ENCODE results near the gene ZFP64.

DNA sequence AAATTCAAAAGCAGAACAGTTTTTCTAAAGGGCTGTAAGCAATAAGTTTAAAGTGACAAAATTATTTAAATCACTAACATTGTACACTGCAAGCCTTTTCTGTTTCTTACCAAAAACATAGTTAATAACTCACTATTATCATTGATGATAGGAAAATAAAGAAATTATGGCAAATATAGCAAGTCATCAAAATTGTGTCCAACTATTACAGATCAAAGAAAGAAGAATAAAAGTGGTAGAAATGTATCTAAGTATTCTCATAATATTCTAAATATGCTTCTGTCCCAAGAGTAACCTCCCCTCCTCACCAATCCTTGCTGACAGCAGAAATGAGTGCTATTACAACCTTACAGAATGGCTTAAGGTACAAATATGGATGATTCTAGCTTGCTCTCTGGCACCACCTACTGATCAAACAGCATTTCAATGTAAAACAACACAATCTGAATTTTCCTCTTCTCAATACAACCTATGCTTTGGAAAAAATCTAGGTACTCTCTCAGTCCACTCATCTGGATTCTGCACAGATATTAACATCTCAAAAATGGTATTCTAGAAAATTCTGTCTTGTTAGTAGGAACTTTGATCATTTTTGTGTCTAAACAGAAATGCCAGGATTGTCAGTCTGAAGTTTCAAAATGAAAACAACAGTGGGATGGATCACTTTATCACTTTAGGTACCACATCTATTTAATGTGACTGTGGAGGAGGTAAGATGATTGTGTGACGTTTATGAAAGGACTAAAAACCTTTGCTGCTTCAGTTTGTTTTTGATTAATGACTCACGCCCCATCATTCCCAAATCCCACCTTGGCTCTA lies 40.9 kb downstream of the ZFP64 start:
- TF ChIP-seq, protein P1, sequence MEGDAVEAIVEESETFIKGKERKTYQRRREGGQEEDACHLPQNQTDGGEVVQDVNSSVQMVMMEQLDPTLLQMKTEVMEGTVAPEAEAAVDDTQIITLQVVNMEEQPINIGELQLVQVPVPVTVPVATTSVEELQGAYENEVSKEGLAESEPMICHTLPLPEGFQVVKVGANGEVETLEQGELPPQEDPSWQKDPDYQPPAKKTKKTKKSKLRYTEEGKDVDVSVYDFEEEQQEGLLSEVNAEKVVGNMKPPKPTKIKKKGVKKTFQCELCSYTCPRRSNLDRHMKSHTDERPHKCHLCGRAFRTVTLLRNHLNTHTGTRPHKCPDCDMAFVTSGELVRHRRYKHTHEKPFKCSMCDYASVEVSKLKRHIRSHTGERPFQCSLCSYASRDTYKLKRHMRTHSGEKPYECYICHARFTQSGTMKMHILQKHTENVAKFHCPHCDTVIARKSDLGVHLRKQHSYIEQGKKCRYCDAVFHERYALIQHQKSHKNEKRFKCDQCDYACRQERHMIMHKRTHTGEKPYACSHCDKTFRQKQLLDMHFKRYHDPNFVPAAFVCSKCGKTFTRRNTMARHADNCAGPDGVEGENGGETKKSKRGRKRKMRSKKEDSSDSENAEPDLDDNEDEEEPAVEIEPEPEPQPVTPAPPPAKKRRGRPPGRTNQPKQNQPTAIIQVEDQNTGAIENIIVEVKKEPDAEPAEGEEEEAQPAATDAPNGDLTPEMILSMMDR (IDR thresholded peaks at IDR 0.05; ENCODE audit: low read depth, low read length) = peak; percentile 82
- TF ChIP-seq POLR2A (IDR thresholded peaks at IDR 0.05; ENCODE audit: extremely low read depth, insufficient read length) (no peak), MYC (IDR thresholded peaks at IDR 0.05; ENCODE audit: low read depth, low read length) (no peak)
- TF ChIP-seq, protein P2, sequence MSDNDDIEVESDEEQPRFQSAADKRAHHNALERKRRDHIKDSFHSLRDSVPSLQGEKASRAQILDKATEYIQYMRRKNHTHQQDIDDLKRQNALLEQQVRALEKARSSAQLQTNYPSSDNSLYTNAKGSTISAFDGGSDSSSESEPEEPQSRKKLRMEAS (IDR thresholded peaks at IDR 0.05; ENCODE audit: low read depth, low read length) = no peak
